ENCODE measurements around the gene TBC1D22B.
"Not testable (repeated sequence)": the region's sequence is repeated elsewhere in the genome, so short reads cannot be mapped to it uniquely, and the experiment has no call there.

Gene TBC1D22B

DNA sequence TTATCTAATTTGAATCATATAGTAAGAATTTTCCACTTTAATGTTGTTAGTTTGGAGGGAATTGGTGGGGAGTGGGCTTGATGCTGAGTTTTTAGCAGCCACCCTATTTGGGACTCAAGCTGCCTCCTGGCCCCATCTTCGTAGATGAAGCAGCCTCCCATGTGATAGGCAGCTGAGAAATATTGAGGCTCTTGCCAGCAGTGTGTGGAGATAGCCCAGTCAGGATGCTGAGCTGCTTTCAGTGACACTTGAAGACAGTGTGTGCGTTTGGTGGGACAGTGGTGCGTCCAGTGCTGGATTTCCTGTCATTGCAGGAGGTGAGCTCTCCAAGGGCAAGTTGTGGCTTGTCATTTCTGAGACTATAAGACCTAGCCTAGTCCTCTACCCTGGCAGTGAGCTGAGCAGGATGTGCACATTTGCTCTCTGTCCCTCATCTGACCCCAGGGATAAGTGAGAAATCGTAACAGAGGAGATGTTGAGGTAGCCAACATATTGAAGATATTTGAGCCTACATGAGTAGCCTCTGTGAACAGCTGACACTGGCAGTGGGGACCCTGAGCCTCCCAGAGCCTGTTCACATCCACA lies 48.4 kb downstream of the TBC1D22B start:
- DNase-seq: no peak

DNA sequence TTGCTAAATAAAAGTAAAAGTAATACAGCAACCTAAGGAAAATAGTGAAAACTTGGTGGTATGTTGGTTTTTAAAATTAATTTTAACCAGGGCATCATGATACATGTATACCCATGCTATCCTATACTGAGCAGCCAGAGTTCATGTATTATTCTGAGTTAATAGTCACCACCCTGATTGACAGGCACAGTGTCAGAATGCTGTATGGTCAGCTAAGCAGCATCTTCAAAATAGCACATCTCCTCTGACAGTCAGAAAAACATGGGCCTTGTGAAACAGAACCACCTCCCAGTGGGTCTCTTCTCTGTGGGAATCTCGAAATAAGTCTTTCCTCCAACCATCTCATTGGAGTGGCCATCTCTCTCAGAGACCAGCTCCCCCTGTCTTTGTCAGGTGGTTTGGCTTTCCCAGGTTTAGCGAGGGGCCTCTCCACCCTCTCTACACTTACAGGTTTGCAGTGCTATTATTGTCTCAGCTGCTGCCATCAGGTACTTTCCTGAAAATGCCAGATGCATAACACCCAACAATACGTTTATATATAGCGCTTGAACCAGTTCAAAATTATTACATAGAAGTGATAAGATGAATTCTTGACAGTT lies 49.2 kb downstream of the TBC1D22B start:
- no peak for DNase-seq

DNA sequence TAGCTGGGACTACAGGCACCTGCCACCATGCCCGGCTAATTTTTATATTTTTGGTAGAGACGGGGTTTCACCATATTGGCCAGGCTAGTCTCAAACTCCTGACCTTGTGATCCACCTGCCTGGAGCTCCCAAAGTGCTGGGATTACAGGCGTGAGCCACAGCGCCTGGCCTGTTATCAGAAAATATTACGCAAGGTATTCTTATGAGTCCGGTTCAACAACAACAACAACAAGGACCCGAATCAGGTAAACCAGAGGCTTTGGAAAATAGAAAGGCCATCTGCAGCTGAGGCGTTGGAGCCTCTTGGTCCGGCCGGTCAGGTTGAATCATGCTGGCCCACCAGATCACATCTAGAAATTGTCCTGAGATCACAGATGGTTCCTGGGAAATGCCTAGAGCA lies 49.9 kb downstream of the TBC1D22B start:
- not testable (repeated sequence) for DNase-seq

DNA sequence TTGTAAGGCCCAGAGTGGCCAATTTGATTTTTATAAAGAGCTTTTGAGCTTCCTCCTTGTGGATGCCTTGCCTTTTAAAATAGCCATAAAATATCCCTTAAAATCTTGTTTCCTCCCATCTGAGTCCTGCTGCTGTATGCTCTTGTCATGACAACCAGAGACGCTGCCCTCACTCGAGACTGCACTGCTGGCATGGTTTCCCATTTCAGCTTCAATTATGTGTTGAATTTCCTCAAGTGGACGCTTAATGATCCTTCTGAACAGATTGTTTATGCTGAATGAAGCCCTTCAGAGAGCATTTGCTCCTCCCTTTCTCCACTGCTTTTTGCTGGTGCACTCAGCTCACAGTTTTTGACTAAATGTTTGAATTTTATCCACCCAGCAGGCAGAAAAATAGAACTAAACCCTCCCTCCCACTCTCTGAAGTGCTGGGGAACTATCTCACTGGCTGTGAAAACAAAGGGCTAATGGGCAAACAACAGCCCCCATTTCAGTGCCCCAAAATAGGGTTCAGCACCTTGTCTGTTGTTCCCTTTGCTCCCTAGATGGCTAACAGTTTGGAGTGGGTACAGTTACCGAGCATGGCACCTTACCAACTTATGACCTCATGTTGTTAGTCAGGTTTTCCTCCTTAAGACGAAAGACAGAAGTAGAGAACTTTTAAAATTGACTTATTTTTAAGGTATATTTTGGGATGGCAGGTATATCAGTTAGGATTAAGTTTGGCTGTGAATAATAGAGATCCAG lies 50.7 kb downstream of the TBC1D22B start:
- peak; percentile 73 for DNase-seq

DNA sequence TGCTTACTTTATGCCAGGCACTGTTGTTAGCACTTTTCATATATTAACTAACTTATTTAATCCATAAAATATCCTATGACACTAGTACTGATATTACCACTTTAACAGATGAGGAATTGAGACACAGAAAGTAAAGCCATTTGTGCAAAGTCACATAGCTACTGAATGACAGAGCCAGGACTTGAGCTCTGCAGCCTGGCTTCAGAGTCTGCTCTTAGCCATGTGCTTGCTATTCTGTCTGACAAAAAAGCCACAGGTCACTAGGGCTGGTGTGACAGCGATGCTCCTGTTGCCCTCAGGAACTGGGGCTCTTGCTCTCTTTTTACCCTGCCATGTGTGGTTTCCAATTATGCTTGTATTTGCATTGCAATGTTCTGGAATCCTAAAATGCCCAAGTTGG lies 51.5 kb downstream of the TBC1D22B start:
- DNase-seq: no peak

DNA sequence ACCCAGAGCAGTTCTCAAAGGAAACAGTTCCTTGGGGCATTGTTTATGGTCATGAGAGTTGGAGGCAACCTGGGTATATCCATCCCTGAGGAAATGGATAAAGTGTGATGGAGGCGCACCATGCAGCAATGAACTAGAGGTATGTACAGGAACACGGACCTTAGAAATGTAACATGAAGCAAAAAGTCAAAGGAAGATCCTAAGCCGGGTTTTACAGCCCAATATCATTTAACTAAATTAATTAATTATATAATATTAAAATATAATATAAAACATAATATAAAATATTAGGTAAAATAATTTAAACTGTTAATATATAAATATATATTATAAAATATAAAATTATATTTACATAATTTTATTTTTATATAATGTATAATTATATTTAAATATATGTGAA lies 52.1 kb downstream of the TBC1D22B start:
- DNase-seq: no peak

DNA sequence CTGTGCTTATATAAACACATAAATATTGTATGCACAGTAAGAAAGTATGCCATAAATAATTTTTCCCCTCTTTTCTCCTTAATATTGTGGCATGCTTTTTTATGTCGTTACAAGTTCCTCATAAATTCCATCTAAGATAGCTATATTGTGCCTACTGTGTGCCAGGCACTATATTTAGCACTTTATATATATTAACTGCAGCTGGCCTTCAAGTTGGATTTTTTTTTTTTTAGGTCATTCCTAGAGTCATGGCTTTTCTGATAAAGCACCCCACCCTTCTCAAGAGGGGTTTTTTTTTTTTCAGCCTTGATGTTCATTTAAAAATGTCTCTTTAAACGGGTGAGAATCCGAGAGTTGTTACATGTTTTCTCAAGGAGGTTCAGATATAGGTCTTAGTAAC lies 53.4 kb downstream of the TBC1D22B start:
- no peak for DNase-seq

DNA sequence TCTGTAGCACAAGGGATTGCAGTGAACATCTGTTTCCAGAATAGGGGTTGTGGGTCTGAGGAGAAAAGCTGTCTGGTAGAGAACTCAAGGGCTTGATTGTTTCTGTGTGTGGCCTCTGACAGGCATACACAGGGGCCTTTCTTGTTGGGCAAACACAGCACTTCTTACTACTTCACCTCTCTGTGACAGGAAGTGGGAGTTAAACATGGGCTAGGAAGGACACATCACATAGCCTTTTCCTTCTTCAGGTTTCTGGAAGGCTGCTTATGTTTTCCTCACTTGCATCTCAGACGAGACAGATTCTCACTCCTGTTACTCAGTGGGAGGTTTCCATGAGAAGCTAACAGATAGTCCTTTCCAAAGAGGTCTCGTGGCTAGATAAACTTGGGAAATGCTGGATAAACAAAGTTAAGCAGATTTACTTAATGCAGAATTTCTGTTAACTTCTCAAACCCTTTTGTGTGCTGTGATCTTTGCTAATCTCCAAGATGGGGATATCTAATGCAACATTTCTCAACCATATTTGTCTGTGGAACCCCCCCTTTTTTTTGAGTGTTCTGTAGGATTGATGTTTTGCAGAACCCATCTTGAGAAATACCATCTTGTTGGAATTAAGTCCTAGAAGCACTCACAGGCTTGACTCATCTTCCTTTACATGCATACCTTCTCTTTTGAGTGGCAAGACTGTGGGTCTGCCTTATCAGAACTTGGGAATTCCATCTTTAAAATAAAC lies 54.3 kb downstream of the TBC1D22B start:
- DNase-seq: no peak

DNA sequence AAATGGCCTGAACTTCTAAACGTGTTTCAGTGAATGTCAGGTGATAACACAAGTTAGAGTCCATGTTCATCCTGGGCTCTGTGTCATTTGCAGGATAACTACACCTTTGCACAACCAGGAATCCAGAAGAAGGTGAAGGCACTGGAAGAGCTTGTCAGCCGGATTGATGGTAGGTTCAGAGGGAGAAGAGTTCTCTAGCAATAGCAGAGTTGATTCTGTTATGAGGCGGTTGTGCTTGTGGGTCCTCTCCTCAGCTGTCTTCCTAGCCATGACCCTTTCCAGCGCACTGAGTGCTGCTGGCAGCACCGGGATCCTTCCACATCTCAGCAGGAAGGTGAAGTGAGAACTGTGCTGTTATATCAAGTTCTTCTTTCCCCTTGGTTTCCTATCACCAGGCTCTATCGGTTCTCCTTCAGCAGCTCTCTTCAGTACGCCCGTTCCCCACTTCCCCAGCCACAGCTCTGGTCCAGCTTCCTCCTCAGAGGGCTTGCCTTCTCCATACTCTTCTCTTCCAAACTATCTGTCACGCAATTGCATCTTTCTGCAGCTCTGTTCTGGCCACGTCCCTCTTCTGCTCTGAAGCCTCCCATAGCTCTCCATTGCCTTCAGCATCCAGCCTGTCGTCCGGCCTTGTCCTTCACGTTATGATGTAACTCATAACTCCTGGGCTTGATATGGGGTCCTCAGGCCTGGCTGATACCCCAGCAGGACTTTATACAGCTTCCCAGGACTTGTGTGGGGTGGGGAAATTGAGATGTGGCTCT lies 56.3 kb downstream of the TBC1D22B start:
- no peak for DNase-seq

DNA sequence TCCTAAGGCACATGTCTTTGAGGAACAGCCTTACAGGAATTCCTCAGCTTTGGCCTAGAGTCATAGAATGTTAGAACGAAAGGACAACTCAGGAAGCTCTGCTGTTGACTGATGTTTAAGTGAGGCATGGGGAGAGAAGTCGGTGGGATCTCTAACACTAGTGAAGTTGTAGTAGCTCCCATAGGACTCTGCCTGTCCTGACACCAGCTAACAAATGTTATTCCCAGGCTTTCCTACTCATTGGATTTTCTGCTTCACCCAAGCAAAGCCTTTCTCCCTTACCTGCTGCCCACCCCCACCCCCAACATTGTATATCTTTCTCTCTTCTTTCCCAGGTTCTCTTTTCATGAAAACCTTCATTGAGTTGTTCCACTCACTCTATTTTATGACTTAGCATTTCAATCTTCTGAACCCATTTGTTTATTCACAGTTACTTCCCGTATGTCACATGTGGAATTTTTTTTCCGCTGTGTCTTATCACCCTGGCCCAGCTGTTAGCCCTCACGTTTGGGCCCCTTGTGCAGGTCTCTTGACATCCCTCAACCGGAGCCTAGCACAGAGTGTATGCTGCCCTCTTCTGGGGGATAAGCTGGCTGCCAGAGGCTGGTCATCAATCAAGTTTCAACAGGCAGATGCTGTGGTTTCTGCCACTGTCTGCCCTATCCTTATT lies 57.0 kb downstream of the TBC1D22B start:
- peak; percentile 42 for DNase-seq

DNA sequence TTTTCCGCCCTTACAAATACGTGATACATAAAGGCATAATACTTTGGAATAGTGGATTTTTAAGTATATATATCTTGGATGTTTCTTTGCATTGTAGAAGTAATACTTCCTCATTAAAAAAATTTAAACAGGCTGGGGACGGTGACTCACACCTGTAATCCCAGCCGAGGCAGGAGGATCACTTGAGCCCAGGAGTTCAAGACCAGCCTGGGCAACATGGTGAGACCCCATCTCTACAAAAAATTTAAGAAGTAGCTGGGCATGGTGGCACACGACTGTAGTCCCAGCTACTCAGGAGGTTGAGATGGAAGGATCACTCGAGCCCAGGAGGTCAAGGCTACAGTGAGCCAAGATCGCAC lies 57.6 kb downstream of the TBC1D22B start:
- no peak for DNase-seq

DNA sequence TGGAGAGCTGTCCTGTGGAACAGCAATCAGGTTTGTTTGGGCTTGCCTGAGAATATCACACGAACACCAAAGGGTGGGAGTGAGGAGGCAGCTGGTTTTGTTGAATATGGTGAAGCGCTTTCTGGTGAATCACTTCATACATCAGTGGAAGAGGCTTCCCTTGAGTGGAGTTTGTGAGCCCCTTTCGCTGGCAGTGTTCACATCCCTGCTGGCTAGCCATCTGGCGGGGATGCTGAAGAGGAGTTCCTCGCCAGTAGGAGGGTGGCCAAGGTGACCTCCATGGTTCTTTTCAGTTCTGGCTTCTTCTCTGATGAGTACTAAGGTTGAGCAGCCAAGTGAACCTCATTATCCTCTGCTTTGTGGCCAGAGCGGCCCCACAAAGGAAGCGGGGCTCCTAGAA lies 58.5 kb downstream of the TBC1D22B start:
- DNase-seq: no peak

DNA sequence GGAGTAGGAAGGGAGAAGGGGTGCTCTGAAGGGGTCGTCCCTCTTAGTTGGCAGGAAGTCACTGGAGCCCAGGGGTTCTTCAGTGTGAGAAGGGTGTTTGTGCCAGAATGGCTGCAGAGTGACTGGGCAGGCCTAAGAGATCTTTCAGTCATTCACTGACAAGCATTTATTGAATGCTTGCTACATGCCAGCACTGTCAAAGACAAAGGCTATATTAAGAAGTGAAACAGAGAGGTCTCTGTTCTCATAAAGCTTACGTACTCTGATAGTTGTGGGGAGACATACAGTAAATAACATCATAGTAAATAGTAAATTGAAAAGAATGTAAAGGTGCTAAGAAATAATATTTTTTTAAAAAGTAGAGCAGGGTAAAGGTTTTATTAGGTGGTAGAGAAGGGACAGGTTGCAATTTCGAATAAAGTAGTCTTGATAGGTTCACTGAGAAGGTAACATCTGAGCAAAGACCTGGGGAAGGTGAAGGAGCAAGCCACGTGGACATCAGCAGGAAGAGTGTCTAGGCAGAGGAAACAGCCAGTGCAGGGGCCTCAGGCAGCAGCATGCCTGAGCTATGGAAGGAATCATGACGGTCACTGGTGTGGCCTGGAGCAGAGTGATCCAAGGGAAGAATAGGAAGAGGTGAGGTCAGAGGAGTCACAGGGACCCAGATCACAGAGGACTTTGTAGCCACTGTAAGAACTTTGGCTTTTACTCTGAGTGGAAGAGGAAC lies 59.9 kb downstream of the TBC1D22B start:
- no peak for DNase-seq

DNA sequence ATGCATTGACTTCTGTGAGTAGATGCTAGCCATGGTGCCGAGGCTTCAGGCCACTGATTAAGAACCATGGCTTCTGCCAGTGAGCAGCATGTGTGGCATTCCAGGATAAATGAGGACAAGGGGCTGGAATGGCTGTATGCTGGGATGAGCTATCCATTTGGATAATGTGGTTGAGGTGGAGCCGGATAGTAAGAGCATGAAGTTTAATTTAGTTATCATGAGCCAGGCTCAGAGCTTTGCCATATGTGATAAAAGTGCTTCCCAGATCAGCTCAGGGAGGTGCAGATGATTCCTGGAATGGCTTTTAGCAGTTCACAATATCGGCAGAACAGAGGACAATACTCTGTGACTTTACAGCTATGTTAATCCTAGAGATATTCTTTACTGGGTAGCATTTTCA lies 61.6 kb downstream of the TBC1D22B start:
- no peak for DNase-seq

DNA sequence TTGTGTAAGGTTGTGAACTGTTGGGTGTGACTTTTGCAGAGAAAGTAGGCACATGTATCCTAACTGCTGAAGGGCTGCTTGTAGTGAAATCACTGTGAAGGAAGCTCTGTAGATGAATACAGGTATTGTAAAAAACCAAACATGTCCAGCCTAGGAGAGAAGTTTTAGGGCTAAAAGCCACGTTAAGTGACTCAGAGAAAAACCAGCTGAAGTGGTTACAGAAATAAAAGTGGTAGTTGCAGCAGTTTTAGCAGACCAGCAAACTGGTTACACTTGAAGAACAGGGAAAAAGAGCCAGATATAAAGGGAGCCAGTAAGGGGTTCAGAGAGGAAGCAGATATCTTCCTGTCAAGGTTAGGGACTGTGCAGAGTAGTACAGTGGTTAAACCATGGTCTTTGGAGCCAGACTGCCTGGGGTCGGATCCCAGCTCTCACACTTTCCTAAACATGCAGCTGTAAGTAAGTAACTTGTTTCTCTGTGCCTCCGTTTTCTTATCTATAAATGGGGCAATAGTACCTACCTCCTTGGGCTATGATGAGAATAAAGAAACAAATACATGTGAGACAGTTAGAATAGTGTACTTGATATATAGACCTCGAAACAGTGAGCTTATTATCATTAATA lies 62.4 kb downstream of the TBC1D22B start:
- DNase-seq: no peak

DNA sequence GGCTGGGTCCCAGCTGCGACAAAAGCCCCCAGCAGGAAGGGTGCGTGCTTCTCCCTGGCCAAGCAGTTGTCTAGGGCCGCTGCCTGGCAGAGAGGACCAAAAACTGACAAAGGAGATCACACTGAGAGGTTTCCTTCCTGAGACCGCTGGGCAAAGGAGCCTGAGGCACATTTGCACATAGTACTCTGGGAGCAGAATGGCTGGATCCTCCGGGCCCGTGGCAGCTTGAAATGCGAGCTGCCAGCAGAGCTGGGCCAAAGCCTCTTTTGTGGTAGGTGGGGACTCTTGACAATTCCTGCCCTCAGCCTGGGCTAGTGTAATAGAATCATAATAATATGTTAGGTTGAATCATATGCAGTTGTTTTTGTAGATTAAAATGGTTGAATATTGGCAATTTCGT lies 63.1 kb downstream of the TBC1D22B start:
- DNase-seq: no peak

DNA sequence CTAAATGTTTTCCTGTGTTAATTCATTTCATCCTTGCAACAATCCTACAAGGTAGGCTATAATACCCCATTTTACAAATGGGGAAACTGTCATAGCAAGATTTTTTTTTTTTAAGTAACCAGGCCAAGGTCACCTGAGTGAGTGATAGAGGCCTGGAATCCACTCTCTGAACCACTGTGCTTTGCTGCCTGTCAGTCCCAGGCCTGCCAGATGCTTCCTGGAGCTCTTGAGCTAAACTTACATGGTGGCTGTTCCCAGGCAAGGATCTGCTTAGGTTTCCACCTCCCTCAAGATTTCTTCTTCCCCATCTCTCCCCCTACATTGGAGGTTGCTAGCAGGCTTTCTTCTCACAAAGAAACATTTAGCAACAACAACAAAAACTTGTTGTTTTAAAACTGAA lies 63.5 kb downstream of the TBC1D22B start:
- DNase-seq: no peak

DNA sequence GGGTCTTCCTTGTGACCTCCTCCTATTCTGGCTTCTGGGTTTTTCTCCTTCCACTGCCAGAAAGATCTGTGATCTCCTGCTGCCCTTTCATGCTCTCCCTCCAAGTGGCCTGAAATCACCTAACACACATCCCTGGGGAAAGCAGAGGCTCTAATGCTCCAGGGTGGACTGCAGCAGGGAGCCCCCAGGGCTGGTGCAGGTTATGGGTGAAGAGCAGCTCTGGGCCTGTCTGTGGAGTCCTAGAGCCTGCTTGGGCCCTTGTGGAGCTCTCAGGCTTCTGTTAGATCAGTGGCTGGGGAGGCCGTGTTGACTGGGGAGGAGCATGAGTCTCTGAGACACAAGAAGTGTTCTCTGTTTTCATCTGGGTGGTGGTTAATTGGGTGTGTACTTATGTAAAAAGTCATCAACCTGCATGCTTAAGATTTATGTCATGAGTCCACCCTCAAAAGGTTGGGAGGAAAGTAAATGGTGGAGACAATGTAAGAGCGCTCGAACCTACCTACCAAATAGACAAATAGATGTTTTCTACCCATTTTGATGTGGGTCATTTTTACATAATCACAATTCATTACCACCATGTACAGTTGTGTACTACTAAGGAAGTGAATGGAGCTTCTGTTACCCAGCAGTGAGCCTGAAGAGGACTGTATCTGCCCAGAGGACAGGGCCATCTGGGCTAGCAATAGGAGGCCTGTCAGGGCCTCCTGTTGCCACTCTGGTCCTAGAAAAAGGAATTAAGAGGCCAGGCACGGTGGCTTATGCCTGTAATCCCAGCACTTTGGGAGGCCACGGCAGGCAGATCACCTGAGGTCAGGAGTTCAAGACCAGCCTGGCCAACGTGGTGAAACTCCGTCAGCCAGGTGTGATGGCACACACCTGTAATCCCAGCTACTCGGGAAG lies 64.2 kb downstream of the TBC1D22B start:
- no peak for DNase-seq

DNA sequence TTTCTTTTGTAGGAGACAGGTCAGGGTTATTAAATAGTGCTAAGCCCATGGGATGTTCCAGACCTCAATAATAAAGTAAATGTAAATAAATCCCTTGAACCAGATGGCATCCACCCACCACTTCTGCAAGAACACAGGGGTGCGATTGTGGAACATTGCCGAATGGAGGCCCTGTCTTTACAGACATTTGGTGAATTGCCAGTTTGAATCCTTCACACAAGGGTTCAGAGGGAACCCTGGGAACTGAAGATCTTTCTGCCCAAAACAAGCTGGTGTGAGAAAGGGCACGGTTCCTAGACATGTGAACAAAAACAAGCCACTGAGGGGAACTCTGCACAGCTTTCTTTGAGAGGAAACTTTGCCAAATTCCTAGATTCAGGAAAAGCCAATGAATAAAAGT lies 66.0 kb downstream of the TBC1D22B start:
- DNase-seq: no peak
